Naive thymus-derived CD4-positive, alpha-beta T cell (primary cell): ENCODE data around the gene SHBG. TPM values are rescaled to one million over a fixed set of nuclear protein-coding genes. Genes with fewer than 3 reads are reported as not detected.
"Not testable (repeated sequence)": the region's sequence is repeated elsewhere in the genome, so short reads cannot be mapped to it uniquely, and the experiment has no call there.

Experiments
- ATAC-seq: fragments of 150-1000 bp; cut with Tn5 transposase; 2 replicates; pipeline ENCODE4 v1.10.0; 2021; ENCODE audit warnings: mild to moderate bottlenecking, moderate library complexity
- CTCF ChIA-PET: fragments of 350-600 bp; sonication (Branson Sonifier 250); formaldehyde crosslinking; loops from one replicate; lab custom pipeline; 2021; ENCODE audit warnings: antibody characterized with exemption; lab: Charles Lee
- POLR2A ChIA-PET: fragments of 350-600 bp; sonication (Branson Sonifier 250); formaldehyde crosslinking; loops from one replicate; lab custom pipeline; 2021; ENCODE audit warnings: antibody characterized with exemption, inconsistent platforms; lab: Charles Lee
- DNase-seq, 9 donors: peaks; one replicate each; pipeline versions ENCODE4 v3.0.0 to v3.0.0-alpha.2; 2020 to 2022; ENCODE audit warnings: mixed read lengths in 1 of 9
- H3K27ac ChIP-seq: one replicate; pipeline ENCODE4 v1.7.0; 2013; ENCODE audit warnings: mild to moderate bottlenecking, low read depth, low read length, moderate library complexity
- H3K27me3 ChIP-seq, 2 donors: one replicate each; pipeline ENCODE4 v1.7.0; 2013; ENCODE audit warnings: low read length in 2 of 2, mild to moderate bottlenecking in 2 of 2, moderate library complexity in 2 of 2; ENCODE audit not compliant: control insufficient read depth in 2 of 2, insufficient read depth in 2 of 2
- H3K36me3 ChIP-seq, 3 experiments: 1 replicate in 2 of 3; 2 replicates in 1 of 3; pipeline ENCODE4 v1.7.0; 2013; ENCODE audit warnings: low read length in 3 of 3, mild to moderate bottlenecking in 3 of 3, moderate library complexity in 1 of 3; ENCODE audit not compliant: insufficient read depth in 3 of 3, control insufficient read depth in 2 of 3
- H3K4me1 ChIP-seq, 2 donors: one replicate each; pipeline ENCODE4 v1.7.0; 2013; ENCODE audit warnings: low read length in 2 of 2, mild to moderate bottlenecking in 2 of 2, moderate library complexity in 1 of 2; ENCODE audit not compliant: control insufficient read depth in 2 of 2, insufficient read depth in 2 of 2
- H3K4me3 ChIP-seq: 2 replicates; pipeline ENCODE4 v1.7.0; 2013; ENCODE audit warnings: mild to moderate bottlenecking, low read length
- H3K9me3 ChIP-seq, 3 experiments: 1 replicate in 2 of 3; 2 replicates in 1 of 3; pipeline ENCODE4 v1.7.0; 2013; ENCODE audit warnings: low read length in 3 of 3; ENCODE audit not compliant: control insufficient read depth in 2 of 3
- H3K27ac Mint-ChIP-seq, 9 donors: one replicate each; pipeline ENCODE4 v1.8.0; 2020 to 2022; ENCODE audit warnings: mixed read lengths in 9 of 9, mild to moderate bottlenecking in 8 of 9, moderate library complexity in 5 of 9, inconsistent platforms in 2 of 9
- H3K27me3 Mint-ChIP-seq, 5 donors: one replicate each; pipeline ENCODE4 v1.8.0; 2021 to 2022; ENCODE audit warnings: mixed read lengths in 5 of 5, mild to moderate bottlenecking in 1 of 5
- H3K36me3 Mint-ChIP-seq, 5 donors: one replicate each; pipeline ENCODE4 v1.8.0; 2020 to 2022; ENCODE audit warnings: mixed read lengths in 5 of 5, mild to moderate bottlenecking in 3 of 5, inconsistent platforms in 1 of 5
- H3K4me1 Mint-ChIP-seq, 7 donors: one replicate each; pipeline ENCODE4 v1.8.0; 2020 to 2022; ENCODE audit warnings: mixed read lengths in 7 of 7, mild to moderate bottlenecking in 3 of 7, inconsistent platforms in 1 of 7
- H3K4me3 Mint-ChIP-seq, 10 donors: one replicate each; pipeline ENCODE4 v1.8.0; 2020 to 2022; ENCODE audit warnings: mild to moderate bottlenecking in 10 of 10, mixed read lengths in 10 of 10, moderate library complexity in 6 of 10, inconsistent platforms in 2 of 10
- H3K9me3 Mint-ChIP-seq, 11 donors: one replicate each; pipeline ENCODE4 v1.8.0; 2020 to 2022; ENCODE audit warnings: mixed read lengths in 11 of 11, mild to moderate bottlenecking in 4 of 11, inconsistent platforms in 1 of 11, moderate library complexity in 1 of 11
- intact Hi-C, 2 donors: fragments of 100-400 bp; cut with micrococcal nuclease; formaldehyde crosslinking; loops; one replicate each; pipeline ENCODE4 v1.15.1; 2023
- polyA plus RNA-seq, 2 donors: library from polyadenylated mRNA; unstranded; fragments of 300-500 nt; fragmentation: Illumina TruSeq; gene quantifications; one replicate each; pipeline ENCODE4 v1.2.3, GENCODE V29; 2021
- total RNA-seq, 6 experiments: library from RNA in 5 of 6; stranded (reverse) in 5 of 6; gene quantifications; 1 replicate in 5 of 6; 2 replicates in 1 of 6; pipeline ENCODE4 v1.2.3 and lab custom pipeline; 2021 to 2026

The SHBG gene
- total and polyA plus RNA-seq, 7 experiments from 2014 or later = not detected

GRCh38 chr17:7634384-7634783, 4.4 kb downstream of the SHBG start:
- Mint-ChIP-seq H3K36me3 (no peaks in the 10 kb centered on the region), H3K4me1 (peaks cover 0 to 4% (median 0%) of the 10 kb centered on the region in 7 donors), H3K9me3 (no peaks in the 10 kb centered on the region), H3K27me3 (peaks cover 0 to 6% (median 0%) of the 10 kb centered on the region in 5 donors), H3K4me3 (no peak overlapping the region), H3K27ac (no peak overlapping the region)
- ATAC-seq = no peak
- intact Hi-C loops = no loop called here
- POLR2A ChIA-PET = interaction anchor here (1.1 kb wide), 1 partner anchor 8 kb away, joined by 4 read pairs; no protein-coding TSS in a partner anchor
- no peak for DNase-seq
- Histone ChIP-seq H3K27ac (no peak overlapping the region), H3K4me3 (no peak overlapping the region), H3K4me1 (no peaks in the 10 kb centered on the region), H3K27me3 (no peaks in the 10 kb centered on the region), H3K36me3 (no peaks in the 10 kb centered on the region), H3K9me3 (no peaks in the 10 kb centered on the region)
- CTCF ChIA-PET = interaction anchor here (0.6 to 1.1 kb wide), 2 partner anchors 16 to 53 kb away, joined by 3 to 6 read pairs; partner anchors contain the start of gene TP53

GRCh38 chr17:7636163-7636562, 6.2 kb downstream of the SHBG start:
- H3K4me3 ChIP-seq = no peak overlapping the region
- H3K4me1 ChIP-seq = no peaks in the 10 kb centered on the region
- Mint-ChIP-seq H3K4me3 (no peak overlapping the region), H3K36me3 (no peaks in the 10 kb centered on the region), H3K9me3 (no peaks in the 10 kb centered on the region), H3K4me1 (peaks cover 0 to 4% (median 0%) of the 10 kb centered on the region in 7 donors), H3K27ac (no peak overlapping the region), H3K27me3 (peaks cover 0 to 7% (median 0%) of the 10 kb centered on the region in 5 donors)
- H3K36me3 ChIP-seq = no peaks in the 10 kb centered on the region
- no peak for ATAC-seq
- DNase-seq = no peak
- intact Hi-C loops = no loop called here
- POLR2A ChIA-PET = interaction anchor here (0.9 kb wide), 1 partner anchor 381 kb away, joined by 4 read pairs; no protein-coding TSS in a partner anchor
- no peaks in the 10 kb centered on the region for H3K9me3 ChIP-seq
- no peaks in the 10 kb centered on the region for H3K27me3 ChIP-seq
- H3K27ac ChIP-seq = no peak overlapping the region
- CTCF ChIA-PET = interaction anchor here (0.6 to 0.7 kb wide), 2 partner anchors 31 to 309 kb away, joined by 3 read pairs; no protein-coding TSS in a partner anchor

GRCh38 chr17:7640783-7641182, 10.8 kb downstream of the SHBG start:
- intact Hi-C loops = no loop called here
- ATAC-seq = no peak

DNA sequence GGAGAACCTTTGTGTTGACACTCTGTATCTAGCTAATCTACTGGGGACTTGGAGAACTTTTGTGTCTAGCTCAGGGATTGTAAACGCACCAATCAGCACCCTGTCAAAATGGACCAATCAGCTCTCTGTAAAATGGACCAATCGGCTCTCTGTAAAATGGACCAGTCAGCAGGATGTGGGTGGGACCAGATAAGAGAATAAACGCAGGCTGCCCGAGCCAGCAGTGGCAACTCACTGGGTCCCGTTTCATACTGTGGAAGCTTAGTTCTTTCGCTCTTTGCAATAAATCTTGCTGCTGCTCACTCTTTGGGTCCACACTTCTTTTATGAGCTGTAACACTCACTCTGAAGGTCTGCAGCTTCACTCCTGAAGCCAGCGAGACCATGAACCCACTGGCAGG, 11.7 kb downstream of the SHBG start:
- Mint-ChIP-seq H3K27ac (peak overlapping the region in 5 of 9 donors; percentile 28 to 86 (median 59)), H3K27me3 (peaks cover 5 to 12% (median 7%) of the 10 kb centered on the region in 5 donors), H3K4me3 (peak overlapping the region; percentile 47 to 85 (median 72)), H3K4me1 (peaks cover 0 to 19% (median 10%) of the 10 kb centered on the region in 7 donors)
- H3K4me1 ChIP-seq, H3K27ac ChIP-seq, H3K36me3 Mint-ChIP-seq, H3K9me3 ChIP-seq, H3K36me3 ChIP-seq, H3K27me3 ChIP-seq, H3K9me3 Mint-ChIP-seq, H3K4me3 ChIP-seq, intact Hi-C loops, ATAC-seq: not testable (repeated sequence)
- CTCF ChIA-PET = interaction anchor here (0.7 to 2.1 kb wide), 2 partner anchors 46 to 251 kb away, joined by 3 to 8 read pairs; partner anchors contain the start of gene TP53
- peak in 4 of 9 donors; percentile 32 to 36 (median 34) for DNase-seq
- POLR2A ChIA-PET = interaction anchor here (1.4 to 2.7 kb wide), 5 partner anchors 10 to 44 kb away, joined by 3 to 29 read pairs (median 7); partner anchors contain the start of genes ATP1B2, FXR2, SAT2 and TP53

More at GRCh38 chr17:7640783-7641182, 10.8 kb downstream of the SHBG start:
- Histone ChIP-seq H3K9me3 (no peaks in the 10 kb centered on the region), H3K36me3 (no peaks in the 10 kb centered on the region), H3K27me3 (no peaks in the 10 kb centered on the region), H3K4me3 (no peak overlapping the region), H3K27ac (no peak overlapping the region), H3K4me1 (no peaks in the 10 kb centered on the region)
- Mint-ChIP-seq H3K4me3 (no peak overlapping the region), H3K36me3 (no peaks in the 10 kb centered on the region), H3K27ac (no peak overlapping the region), H3K4me1 (peaks cover 0 to 19% (median 10%) of the 10 kb centered on the region in 7 donors), H3K9me3 (peaks cover 0 to 2% (median 0%) of the 10 kb centered on the region in 11 donors), H3K27me3 (peaks cover 0 to 5% (median 0%) of the 10 kb centered on the region in 5 donors)
- ChIA-PET CTCF (interaction anchor here (0.7 kb wide), 1 partner anchor 80 kb away, joined by 3 read pairs; no protein-coding TSS in a partner anchor), POLR2A (interaction anchor here (0.6 to 2.7 kb wide), 4 partner anchors 10 to 45 kb away, joined by 3 to 29 read pairs (median 4); partner anchors contain the start of genes ATP1B2, SAT2 and TP53)
- DNase-seq = no peak

DNA sequence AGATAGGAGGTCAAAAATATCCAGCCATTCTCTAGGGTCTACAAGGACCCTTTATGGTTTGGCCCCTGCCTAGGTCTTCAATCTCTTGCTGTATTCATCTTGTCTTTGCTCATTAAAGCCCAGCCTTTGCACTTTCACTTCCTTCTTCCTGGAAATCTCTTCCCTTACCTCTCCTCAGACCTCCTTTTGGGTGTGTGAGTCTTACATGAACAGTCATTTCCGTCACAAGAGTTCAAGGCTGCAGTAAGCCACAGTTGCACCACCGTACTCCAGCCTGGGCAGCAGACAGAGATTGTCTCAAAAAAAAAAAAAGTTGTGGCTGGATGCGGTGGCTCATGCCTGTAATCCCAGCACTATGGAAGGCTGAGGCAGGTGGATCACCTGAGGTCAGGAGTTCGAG, 14.8 kb downstream of the SHBG start:
- intact Hi-C loops = no loop called here
- DNase-seq (no peak), ATAC-seq (peak; percentile 75)
- peaks cover under 1 to 20% (median 11%) of the 10 kb centered on the region in 7 donors for H3K4me1 Mint-ChIP-seq
- POLR2A ChIA-PET = interaction anchor here (0.5 kb wide), 1 partner anchor 26 kb away, joined by 4 read pairs; no protein-coding TSS in a partner anchor
- H3K36me3 Mint-ChIP-seq = peaks cover 0 to 4% (median 0%) of the 10 kb centered on the region in 5 donors
- no peak overlapping the region for H3K27ac ChIP-seq
- H3K4me3 ChIP-seq = no peak overlapping the region
- H3K4me3 Mint-ChIP-seq = peak overlapping the region in 1 of 10 donors; percentile 41
- H3K4me1 ChIP-seq = peaks cover 0 to under 1% of the 10 kb centered on the region in 2 donors
- peaks cover 7 to 21% (median 13%) of the 10 kb centered on the region in 5 donors for H3K27me3 Mint-ChIP-seq
- no peaks in the 10 kb centered on the region for H3K36me3 ChIP-seq
- CTCF ChIA-PET = no interaction called here
- H3K27me3 ChIP-seq = peaks cover 0 to under 1% of the 10 kb centered on the region in 2 donors
- no peaks in the 10 kb centered on the region for H3K9me3 ChIP-seq
- H3K27ac Mint-ChIP-seq = peak overlapping the region in 1 of 9 donors; percentile 12
- peaks cover 0 to 2% (median 0%) of the 10 kb centered on the region in 11 donors for H3K9me3 Mint-ChIP-seq

GRCh38 chr17:7646457-7646856, 16.5 kb downstream of the SHBG start:
- Histone ChIP-seq H3K36me3 (no peaks in the 10 kb centered on the region), H3K4me1 (peaks cover 11 to 17% of the 10 kb centered on the region in 2 donors), H3K9me3 (no peaks in the 10 kb centered on the region), H3K27me3 (peaks cover 0 to 15% of the 10 kb centered on the region in 2 donors), H3K4me3 (no peak overlapping the region), H3K27ac (no peak overlapping the region)
- peak overlapping the region in 1 of 9 donors; percentile 67 for H3K27ac Mint-ChIP-seq
- H3K4me1 Mint-ChIP-seq = peaks cover 11 to 30% (median 26%) of the 10 kb centered on the region in 7 donors
- ChIA-PET POLR2A (no interaction called here), CTCF (no interaction called here)
- no peak overlapping the region for H3K4me3 Mint-ChIP-seq
- ATAC-seq (no peak), DNase-seq (no peak)
- intact Hi-C loops = no loop called here
- peaks cover 22 to 36% (median 28%) of the 10 kb centered on the region in 5 donors for H3K27me3 Mint-ChIP-seq
- H3K9me3 Mint-ChIP-seq = peaks cover 0 to 2% (median 0%) of the 10 kb centered on the region in 11 donors
- H3K36me3 Mint-ChIP-seq = peaks cover 0 to 4% (median 0%) of the 10 kb centered on the region in 5 donors
